Measurements from ENCODE around the gene HMCES.

HMCES gene

GRCh38 chr3:129246636-129247035 lies 32.0 kb upstream of the HMCES start:
- DNase-seq (ENCODE audit: low read depth) = no peak
- H3K4me3 ChIP-seq (ENCODE audit: low read length) = no peak overlapping the region
- no peak for TF ChIP-seq CTCF (IDR thresholded peaks at IDR 0.05; ENCODE audit: insufficient read depth, low read depth, low read length, missing control alignments)

GRCh38 chr3:129248286-129248979 lies 30.2 kb upstream of the HMCES start:
- no peak for TF ChIP-seq CTCF (IDR thresholded peaks at IDR 0.05; ENCODE audit: insufficient read depth, low read depth, low read length, missing control alignments)
- no peak for DNase-seq (ENCODE audit: low read depth)
- H3K4me3 ChIP-seq (ENCODE audit: low read length) = peak overlapping the region; percentile 98

GRCh38 chr3:129249284-129250065 lies 29.2 kb upstream of the HMCES start, which contains the start of gene COPG1:
COPG1 (plus strand) TSS chr3:129249606; CDS start chr3:129249710, 104 bp downstream.
- no peak for TF ChIP-seq CTCF (IDR thresholded peaks at IDR 0.05; ENCODE audit: insufficient read depth, low read depth, low read length, missing control alignments)
- H3K4me3 ChIP-seq (ENCODE audit: low read length) = peak within 1 kb of the TSS; percentile 98
- DNase-seq (ENCODE audit: low read depth) = peak; percentile 83

GRCh38 chr3:129252748-129253147 lies 25.9 kb upstream of the HMCES start:
- no peak for DNase-seq (ENCODE audit: low read depth)
- no peak for TF ChIP-seq CTCF (IDR thresholded peaks at IDR 0.05; ENCODE audit: insufficient read depth, low read depth, low read length, missing control alignments)
- no peak overlapping the region for H3K4me3 ChIP-seq (ENCODE audit: low read length)

- no peak for DNase-seq (ENCODE audit: low read depth)
- no peak for TF ChIP-seq CTCF (IDR thresholded peaks at IDR 0.05; ENCODE audit: insufficient read depth, low read depth, low read length, missing control alignments)
- H3K4me3 ChIP-seq (ENCODE audit: low read length) = no peak overlapping the region
Measured at GRCh38 chr3:129254536-129255230, 24.0 kb upstream of the HMCES start.

GRCh38 chr3:129256270-129256669 lies 22.4 kb upstream of the HMCES start:
- no peak for TF ChIP-seq CTCF (IDR thresholded peaks at IDR 0.05; ENCODE audit: insufficient read depth, low read depth, low read length, missing control alignments)
- DNase-seq (ENCODE audit: low read depth) = no peak
- H3K4me3 ChIP-seq (ENCODE audit: low read length) = no peak overlapping the region
